OCI-LY7 (cell line): Measurements from ENCODE around the gene AKAP8L. TPM values are rescaled to one million over a fixed set of nuclear protein-coding genes. Genes with fewer than 3 reads are reported as not detected.

Source experiments
- BruUV-seq: library from RNA; stranded (reverse); fragments of 400-500 nt; replicated peaks from 2 replicates; lab custom pipeline; 2021; lab: Mats Ljungman, UMichigan
- CTCF ChIA-PET: fragments of 300-600 bp; sonication (Branson Sonifier 250); formaldehyde crosslinking; loops from one replicate; lab custom pipeline; 2022; ENCODE audit warnings: antibody characterized with exemption; ENCODE audit not compliant: unreplicated experiment; lab: Charles Lee
- POLR2A ChIA-PET: fragments of 300-600 bp; sonication (Branson Sonifier 250); formaldehyde crosslinking; loops from one replicate; lab custom pipeline; 2022; ENCODE audit warnings: antibody characterized with exemption; lab: Charles Lee
- DNase-seq: peaks from one replicate; pipeline ENCODE4 v3.0.0-alpha.2; 2015; ENCODE audit warnings: low spot score
- H2AFZ ChIP-seq: fragments of 200-600 bp; sonication (generic), shearing (Covaris generic); 2 replicates; pipeline ENCODE4 v1.6.1; 2014; ENCODE audit warnings: mild to moderate bottlenecking, antibody characterized with exemption, low read length, moderate library complexity
- H3K27ac ChIP-seq: fragments of 200-600 bp; sonication (generic); 2 replicates; pipeline ENCODE4 v1.5.1; 2014; ENCODE audit warnings: mixed run types, low read depth, mild to moderate bottlenecking, moderate library complexity, low read length, inconsistent platforms; ENCODE audit not compliant: poor library complexity, severe bottlenecking
- H3K36me3 ChIP-seq: fragments of 200-600 bp; sonication (generic); 2 replicates; pipeline ENCODE4 v1.6.1; 2014; ENCODE audit warnings: mild to moderate bottlenecking, antibody characterized with exemption, low read length, moderate library complexity, mixed read lengths; ENCODE audit not compliant: insufficient read depth
- H3K4me1 ChIP-seq: fragments of 200-600 bp; sonication (generic); 2 replicates; pipeline ENCODE4 v1.5.1; 2014; ENCODE audit warnings: mild to moderate bottlenecking, low read length; ENCODE audit not compliant: insufficient read depth, poor library complexity, severe bottlenecking
- H3K4me2 ChIP-seq: fragments of 200-600 bp; sonication (generic); 2 replicates; pipeline ENCODE4 v1.6.1; 2014; ENCODE audit warnings: mild to moderate bottlenecking, low read length
- H3K4me3 ChIP-seq: fragments of 200-600 bp; sonication (generic); 2 replicates; pipeline ENCODE4 v1.5.1; 2014; ENCODE audit warnings: mild to moderate bottlenecking, low read depth, low read length; ENCODE audit not compliant: poor library complexity, severe bottlenecking
- H3K79me2 ChIP-seq: fragments of 200-600 bp; sonication (generic); 2 replicates; pipeline ENCODE4 v1.6.1; 2016; ENCODE audit warnings: low read depth, mild to moderate bottlenecking, low read length, moderate library complexity, mixed read lengths; ENCODE audit not compliant: insufficient read depth
- H3K9me2 ChIP-seq: fragments of 200-600 bp; sonication (generic); 2 replicates; pipeline ENCODE4 v1.6.1; 2016; ENCODE audit warnings: mild to moderate bottlenecking, low read length, mixed read lengths; ENCODE audit not compliant: insufficient read depth
- H3K9me3 ChIP-seq: fragments of 200-600 bp; sonication (generic); 2 replicates; pipeline ENCODE4 v1.6.1; 2014; ENCODE audit warnings: mild to moderate bottlenecking, mixed run types, low read length, mixed read lengths
- H4K20me1 ChIP-seq: fragments of 200-600 bp; sonication (generic); 2 replicates; pipeline ENCODE4 v1.6.1; 2014; ENCODE audit warnings: mild to moderate bottlenecking, antibody characterized with exemption, low read length, moderate library complexity, mixed read lengths; ENCODE audit not compliant: insufficient read depth
- CTCF ChIP-seq: fragments of 200-600 bp; sonication (generic); conservative IDR thresholded peaks from 2 replicates; pipeline ENCODE4 v1.5.1; 2014; ENCODE audit warnings: mild to moderate bottlenecking, antibody characterized with exemption, low read length, moderate library complexity, mixed read lengths
- EZH2phosphoT487 ChIP-seq: fragments of 200-600 bp; sonication (generic); IDR thresholded peaks from 2 replicates; pipeline ENCODE4 v1.6.1; 2018; ENCODE audit warnings: low read depth, borderline replicate concordance, mild to moderate bottlenecking, mixed run types, antibody characterized with exemption, low read length, moderate library complexity, mixed read lengths
- intact Hi-C: fragments of 100-400 bp; cut with micrococcal nuclease; formaldehyde crosslinking; loops from one replicate; pipeline ENCODE4 v1.10.0; 2022; ENCODE audit not compliant: unreplicated experiment
- total RNA-seq, 2 experiments: library from RNA; depleted of rRNA in 1 of 2; stranded (reverse); fragments of >200 nt in 1 of 2; shearing (Covaris generic) in 1 of 2; gene quantifications; 2 replicates each; pipeline ENCODE4 v1.2.3, GENCODE V29; 2014 to 2022

Gene AKAP8L
- total RNA-seq, 2 experiments from 2014 or later, result 119 to 124 TPM

GRCh38 chr19:15429825-15430467, 11.2 kb upstream of the AKAP8L start:
- no peak for TF ChIP-seq CTCF
- TF ChIP-seq EZH2phosphoT487, result no peak
- Histone ChIP-seq H2AFZ (no peak overlapping the region), H3K4me1 (peaks cover 21% of the 10 kb centered on the region), H3K4me3 (no peak overlapping the region), H3K4me2 (no peak overlapping the region), H3K9me2 (no peaks in the 10 kb centered on the region), H3K79me2 (peaks cover 24% of the 10 kb centered on the region), H3K27ac (no peak overlapping the region), H4K20me1 (no peaks in the 10 kb centered on the region; the same call in 1 of the 2 replicates), H3K36me3 (peaks cover 48% of the 10 kb centered on the region), H3K9me3 (no peaks in the 10 kb centered on the region)
- ChIA-PET POLR2A (no interaction called here), CTCF (no interaction called here)
- no peak for DNase-seq
- intact Hi-C loops, result loop anchor here (5.0 kb wide), 1 partner anchor 127 kb away; no protein-coding TSS in a partner anchor
- no TSS peak for BruUV-seq

- no peak overlapping the region for H3K4me3 ChIP-seq
- CTCF ChIA-PET, result no interaction called here
- H3K4me1 ChIP-seq, result peaks cover 21% of the 10 kb centered on the region
- POLR2A ChIA-PET, result no interaction called here
- TF ChIP-seq EZH2phosphoT487 (no peak), CTCF (no peak)
- no peaks in the 10 kb centered on the region for H3K9me2 ChIP-seq
- H3K9me3 ChIP-seq, result no peaks in the 10 kb centered on the region
- peaks cover 56% of the 10 kb centered on the region for H3K36me3 ChIP-seq
- no peak overlapping the region for H3K4me2 ChIP-seq
- no peaks in the 10 kb centered on the region; the same call in 1 of the 2 replicates for H4K20me1 ChIP-seq
- H3K79me2 ChIP-seq, result peaks cover 24% of the 10 kb centered on the region
- intact Hi-C loops, result no loop called here
- no TSS peak for BruUV-seq
- no peak overlapping the region for H2AFZ ChIP-seq
- no peak overlapping the region for H3K27ac ChIP-seq
- no peak for DNase-seq
Measured at GRCh38 chr19:15428956-15429824, 10.4 kb upstream of the AKAP8L start.
